SK-N-SH (cell line): Measurements from ENCODE around the gene SCAMP3. TPM values are rescaled to one million over a fixed set of nuclear protein-coding genes. Genes with fewer than 3 reads are reported as not detected.
A peak's percentile ranks its signal among the peaks of the same experiment; 100 is the strongest.

ENCODE experiments used
- CTCF ChIA-PET: fragments of 300-600, 350-600 bp; formaldehyde crosslinking; extraction: SDS; loops from one replicate; lab custom pipeline; 2021; lab: Yijun Ruan, JAX
- POLR2A ChIA-PET: fragments of 350-600 bp; sonication (Branson Sonifier 250); formaldehyde crosslinking; extraction: SDS; loops from one replicate; lab custom pipeline; 2020; ENCODE audit warnings: antibody characterized with exemption, inconsistent platforms; lab: Yijun Ruan, JAX
- DNase-seq: peaks from one replicate; pipeline ENCODE4 v3.0.0; 2012
- H2AFZ ChIP-seq: fragments of 200-600 bp; sonication (generic); 2 replicates; pipeline ENCODE4 v1.8.1; 2016; ENCODE audit warnings: antibody characterized with exemption, mild to moderate bottlenecking, low read depth
- H3F3A ChIP-seq: fragments of 200-600 bp; sonication (generic); replicated peaks from 2 replicates; pipeline ENCODE3; 2016; ENCODE audit warnings: antibody characterized with exemption, mild to moderate bottlenecking; ENCODE audit not compliant: insufficient read depth
- H3K27ac ChIP-seq, 2 experiments: fragments of 200-500 bp in 1 of 2; fragments of 200-600 bp in 1 of 2; sonication (Bioruptor generic) in 1 of 2; sonication (generic), shearing (Covaris generic) in 1 of 2; 2 replicates each; pipeline versions ENCODE4 v1.5.1 to v1.6.1; 2014 to 2016; ENCODE audit warnings: low read depth in 2 of 2, inconsistent platforms in 1 of 2, low read length in 1 of 2, mild to moderate bottlenecking in 1 of 2, mixed read lengths in 1 of 2
- H3K27me3 ChIP-seq: fragments of 200-600 bp; sonication (generic), shearing (Covaris generic); 2 replicates; pipeline ENCODE4 v1.6.1; 2016; ENCODE audit warnings: mixed run types; ENCODE audit not compliant: insufficient read depth
- H3K36me3 ChIP-seq, 2 experiments: fragments of 200-500 bp in 1 of 2; fragments of 200-600 bp in 1 of 2; sonication (Bioruptor generic) in 1 of 2; sonication (generic) in 1 of 2; replicated peaks in 1 of 2; 2 replicates each; pipeline versions ENCODE3 to v1.5.1; 2014 to 2016; ENCODE audit warnings: low read length in 1 of 2, mild to moderate bottlenecking in 1 of 2; ENCODE audit not compliant: insufficient read depth in 2 of 2, control insufficient read depth in 1 of 2
- H3K4me1 ChIP-seq, 2 experiments: fragments of 200-500 bp in 1 of 2; fragments of 200-600 bp in 1 of 2; sonication (Bioruptor generic) in 1 of 2; sonication (generic), shearing (Covaris generic) in 1 of 2; 2 replicates each; pipeline versions ENCODE4 v1.5.1 to v1.6.1; 2014 to 2016; ENCODE audit warnings: low read depth in 1 of 2, low read length in 1 of 2, mixed run types in 1 of 2; ENCODE audit not compliant: insufficient read depth in 2 of 2, control insufficient read depth in 1 of 2
- H3K4me2 ChIP-seq: fragments of 200-600 bp; sonication (generic), shearing (Covaris generic); 2 replicates; pipeline ENCODE4 v1.6.1; 2017; ENCODE audit warnings: mixed run types
- H3K4me3 ChIP-seq, 2 experiments: fragments of 200-500 bp in 1 of 2; fragments of 200-600 bp in 1 of 2; sonication (Bioruptor generic) in 1 of 2; sonication (generic), shearing (Covaris generic) in 1 of 2; 2 replicates each; pipeline versions ENCODE4 v1.5.1 to v1.8.1; 2014 to 2016; ENCODE audit warnings: low read depth in 2 of 2, inconsistent platforms in 1 of 2, low read length in 1 of 2, mild to moderate bottlenecking in 1 of 2, mixed read lengths in 1 of 2, moderate library complexity in 1 of 2
- H3K79me2 ChIP-seq: fragments of 200-600 bp; sonication (generic); 2 replicates; pipeline ENCODE4 v1.8.1; 2017; ENCODE audit warnings: mild to moderate bottlenecking; ENCODE audit not compliant: insufficient read depth
- H3K9ac ChIP-seq: fragments of 200-600 bp; sonication (generic); 2 replicates; pipeline ENCODE4 v1.6.1; 2017; ENCODE audit warnings: mixed run types
- H3K9me2 ChIP-seq: fragments of 200-600 bp; sonication (generic); 2 replicates; pipeline ENCODE4 v1.6.1; 2017; ENCODE audit warnings: mixed run types
- H3K9me3 ChIP-seq: fragments of 200-600 bp; sonication (generic); 2 replicates; pipeline ENCODE4 v1.6.1; 2017; ENCODE audit warnings: mixed run types, mild to moderate bottlenecking, moderate library complexity
- H4K20me1 ChIP-seq: fragments of 200-600 bp; sonication (generic); 2 replicates; pipeline ENCODE4 v1.6.1; 2017; ENCODE audit warnings: mild to moderate bottlenecking, mixed run types; ENCODE audit not compliant: insufficient read depth
- CHD2 ChIP-seq: fragments of 150-350 bp; IDR thresholded peaks from 2 replicates; pipeline ENCODE4 v1.6.1; 2018; ENCODE audit warnings: low read length; ENCODE audit not compliant: partially characterized antibody
- ELF1 ChIP-seq: IDR thresholded peaks from 2 replicates; pipeline ENCODE4 v1.4.0; 2012
- EP300 ChIP-seq, 2 experiments: IDR thresholded peaks; 2 replicates each; pipeline versions ENCODE4 v1.4.0 to v1.6.1; 2012; ENCODE audit warnings: borderline replicate concordance in 1 of 2, low read depth in 1 of 2, low read length in 1 of 2
- EZH2phosphoT487 ChIP-seq: fragments of 200-600 bp; sonication (generic); IDR thresholded peaks from 2 replicates; pipeline ENCODE4 v1.6.1; 2017; ENCODE audit warnings: low read depth, mixed run types, mild to moderate bottlenecking, antibody characterized with exemption, moderate library complexity, borderline replicate concordance
- FOXJ3 ChIP-seq: sonication (generic); formaldehyde crosslinking; IDR thresholded peaks from 2 replicates; pipeline ENCODE4 v1.5.1; 2020; ENCODE audit warnings: mild to moderate bottlenecking, missing genetic modification reagents
- FOXM1 ChIP-seq: IDR thresholded peaks from 2 replicates; pipeline ENCODE4 v1.4.0; 2012; ENCODE audit warnings: low read depth, mild to moderate bottlenecking
- GABPA ChIP-seq: IDR thresholded peaks from 2 replicates; pipeline ENCODE4 v1.4.0; 2012; ENCODE audit warnings: low read depth, mild to moderate bottlenecking
- GATA2 ChIP-seq: sonication (generic); formaldehyde crosslinking; IDR thresholded peaks from 2 replicates; pipeline ENCODE4 v1.5.0; 2020; ENCODE audit warnings: mild to moderate bottlenecking, missing genetic modification reagents
- MEF2A ChIP-seq: IDR thresholded peaks from 2 replicates; pipeline ENCODE4 v1.4.0; 2012; ENCODE audit warnings: low read depth, borderline replicate concordance
- MXI1 ChIP-seq: IDR thresholded peaks from 2 replicates; pipeline ENCODE4 v1.6.1; 2012; ENCODE audit warnings: mild to moderate bottlenecking, low read depth, low read length, improper control_type of control experiment
- NRF1 ChIP-seq: IDR thresholded peaks from 2 replicates; pipeline ENCODE4 v1.6.1; 2012; ENCODE audit warnings: low read depth, mild to moderate bottlenecking, low read length
- RAD21 ChIP-seq: IDR thresholded peaks from 2 replicates; pipeline ENCODE4 v1.6.1; 2012; ENCODE audit warnings: mild to moderate bottlenecking, low read length
- RCOR1 ChIP-seq: fragments of 150-350 bp; IDR thresholded peaks from 2 replicates; pipeline ENCODE4 v1.6.1; 2017; ENCODE audit warnings: antibody characterized with exemption, low read length
- RFX5 ChIP-seq: IDR thresholded peaks from 2 replicates; pipeline ENCODE4 v1.6.1; 2012; ENCODE audit warnings: mild to moderate bottlenecking, improper control_type of control experiment, low read length
- RXRA ChIP-seq: IDR thresholded peaks from 2 replicates; pipeline ENCODE4 v1.4.0; 2012; ENCODE audit warnings: low read depth, mild to moderate bottlenecking, borderline replicate concordance
- SIN3A ChIP-seq: IDR thresholded peaks from 2 replicates; pipeline ENCODE4 v1.6.1; 2012; ENCODE audit warnings: low read depth, mild to moderate bottlenecking, low read length, moderate library complexity, borderline replicate concordance
- SMC3 ChIP-seq: IDR thresholded peaks from 2 replicates; pipeline ENCODE4 v1.6.1; 2012; ENCODE audit warnings: low read depth, low read length, improper control_type of control experiment
- TAF1 ChIP-seq: IDR thresholded peaks from 2 replicates; pipeline ENCODE4 v1.6.1; 2012; ENCODE audit warnings: low read depth, mild to moderate bottlenecking, low read length, moderate library complexity, borderline replicate concordance
- TCF12 ChIP-seq: IDR thresholded peaks from 2 replicates; pipeline ENCODE4 v1.4.0; 2012
- TEAD4 ChIP-seq: IDR thresholded peaks from 2 replicates; pipeline ENCODE4 v1.4.0; 2012; ENCODE audit warnings: mild to moderate bottlenecking, borderline replicate concordance; ENCODE audit not compliant: insufficient read depth
- USF2 ChIP-seq: fragments of 150-350 bp; IDR thresholded peaks from 2 replicates; pipeline ENCODE4 v1.6.1; 2017; ENCODE audit warnings: antibody characterized with exemption, low read length, low read depth, borderline replicate concordance
- YY1 ChIP-seq: IDR thresholded peaks from 2 replicates; pipeline ENCODE4 v1.4.0; 2012; ENCODE audit warnings: low read depth, mild to moderate bottlenecking
- WGBS: methylation state at CpG from one replicate; pipeline ENCODE4 v1.1.6; 2017; ENCODE audit warnings: low lambda C conversion rate; 5-methylcytosine and 5-hydroxymethylcytosine counted together
- polyA plus RNA-seq, 3 experiments: library from polyadenylated mRNA; depleted of rRNA; stranded (reverse); fragments of >200 nt; gene quantifications; 2 replicates each; pipeline ENCODE4 v1.2.3, GENCODE V29; 2012
- TF ChIP-seq, protein P1 (sequence below): IDR thresholded peaks from 2 replicates; pipeline ENCODE4 v1.4.0; 2012; ENCODE audit warnings: low read depth
- TF ChIP-seq, protein P2 (sequence below): IDR thresholded peaks from 2 replicates; pipeline ENCODE4 v1.6.1; 2012; ENCODE audit warnings: mild to moderate bottlenecking, low read depth, low read length, moderate library complexity
- TF ChIP-seq, protein P3 (sequence below): fragments of 150-350 bp; IDR thresholded peaks from 2 replicates; pipeline ENCODE4 v1.6.1; 2016; ENCODE audit warnings: mild to moderate bottlenecking, low read depth, low read length
- TF ChIP-seq, protein P4 (sequence below): IDR thresholded peaks from 2 replicates; pipeline ENCODE4 v1.4.0; 2012; ENCODE audit warnings: low read depth, borderline replicate concordance

Gene SCAMP3
- polyA plus RNA-seq, 1 of the 3 experiments (the other 2 are of a cell fraction): 193 TPM

DNA sequence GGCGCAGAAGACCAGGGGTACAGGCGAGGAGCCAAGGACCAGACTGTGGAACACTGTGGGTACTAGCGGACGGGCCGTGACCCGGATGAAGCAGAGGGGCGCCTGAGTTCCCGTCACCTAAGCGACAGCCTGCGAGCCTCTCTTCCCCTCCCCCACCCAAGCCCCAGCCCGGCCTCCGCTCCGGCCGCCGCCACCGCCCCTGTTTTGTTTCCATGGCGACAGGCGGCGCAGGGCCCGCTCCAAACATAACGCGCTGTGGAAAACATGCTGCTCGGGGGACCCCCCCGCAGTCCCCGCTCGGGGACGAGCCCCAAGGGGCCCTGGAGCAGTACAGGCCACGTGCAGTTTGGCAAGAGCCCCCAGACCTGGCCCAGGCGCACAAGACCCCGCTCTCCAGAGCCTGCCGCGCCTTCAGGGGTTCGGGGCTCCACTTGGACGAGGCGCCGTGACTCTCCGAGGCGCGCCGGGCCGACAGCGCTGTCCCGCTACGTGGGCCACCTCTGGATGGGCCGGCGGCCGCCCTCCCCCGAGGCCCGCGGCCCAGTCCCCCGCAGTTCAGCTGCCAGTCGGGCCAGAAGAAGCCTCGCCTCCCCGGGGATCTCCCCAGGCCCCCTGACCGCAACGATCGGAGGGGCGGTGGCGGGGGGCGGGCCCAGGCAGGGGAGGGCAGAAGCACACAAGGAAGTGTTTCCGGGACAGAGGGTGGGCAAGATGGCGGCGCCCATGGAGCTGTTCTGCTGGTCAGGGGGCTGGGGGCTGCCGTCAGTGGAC is 53.4 kb downstream of the SCAMP3 start, which contains the start of gene MTX1:
MTX1 (plus strand) TSS at position 155 of the 771 bp plus-strand sequence; CDS start at position 265, 110 bp downstream.
- Histone ChIP-seq H3K79me2 (peaks cover 29% of the 10 kb centered on the region), H3K4me3 (peak within 1 kb of the TSS; percentile 65 to 98), H3F3A (peaks cover 27% of the 10 kb centered on the region), H3K9me2 (no peaks in the 10 kb centered on the region), H3K9me3 (no peaks in the 10 kb centered on the region), H3K27me3 (no peaks in the 10 kb centered on the region), H3K27ac (peak within 1 kb of the TSS; percentile 93 to 98), H3K9ac (peak within 1 kb of the TSS; percentile 100), H3K4me1 (peaks cover 0 to 29% of the 10 kb centered on the region in 2 experiments; a peak in 3 of 4 replicates), H2AFZ (peak within 1 kb of the TSS; percentile 75), H3K36me3 (peaks cover 9 to 21% of the 10 kb centered on the region in 2 experiments), H4K20me1 (no peaks in the 10 kb centered on the region), H3K4me2 (peak within 1 kb of the TSS; percentile 99)
- 3% methylated on average over 11 of the region's 64 CpGs for WGBS
- DNase-seq: peak; percentile 93
- ChIA-PET POLR2A (interaction anchor here (0.6 to 3.4 kb wide), 6 partner anchors 10 to 65 kb away, joined by 3 to 25 read pairs (median 4); partner anchors contain the start of genes CLK2 and SCAMP3), CTCF (interaction anchor here (0.9 to 5.1 kb wide), 12 partner anchors 10 to 117 kb away, joined by 3 to 80 read pairs (median 6); partner anchors contain the start of genes KRTCAP2, RUSC1 and TRIM46)
- no peak; the same call in 1 of the 2 replicates for TF ChIP-seq TCF12
- TF ChIP-seq, protein P1, sequence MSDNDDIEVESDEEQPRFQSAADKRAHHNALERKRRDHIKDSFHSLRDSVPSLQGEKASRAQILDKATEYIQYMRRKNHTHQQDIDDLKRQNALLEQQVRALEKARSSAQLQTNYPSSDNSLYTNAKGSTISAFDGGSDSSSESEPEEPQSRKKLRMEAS: peak; percentile 53
- no peak for TF ChIP-seq NRF1
- TF ChIP-seq FOXM1: no peak
- TF ChIP-seq TEAD4: no peak
- TF ChIP-seq ELF1: no peak
- TF ChIP-seq CHD2: peak; percentile 86
- TF ChIP-seq TAF1: peak; percentile 67
- TF ChIP-seq EP300 (IDR thresholded peaks at IDR 0.05; ENCODE audit: borderline replicate concordance in 1 of 2, low read depth in 1 of 2, low read length in 1 of 2): peak; percentile 2 to 36; a peak in 1 of 4 replicates
- 0 out of 2 replicates have a peak, but pooled peaks have one; percentile 58 for TF ChIP-seq SIN3A
- TF ChIP-seq YY1: peak; percentile 97
- no peak for TF ChIP-seq RCOR1
- TF ChIP-seq RFX5: 0 out of 2 replicates have a peak, but pooled peaks have one; percentile 9
- TF ChIP-seq, protein P2, sequence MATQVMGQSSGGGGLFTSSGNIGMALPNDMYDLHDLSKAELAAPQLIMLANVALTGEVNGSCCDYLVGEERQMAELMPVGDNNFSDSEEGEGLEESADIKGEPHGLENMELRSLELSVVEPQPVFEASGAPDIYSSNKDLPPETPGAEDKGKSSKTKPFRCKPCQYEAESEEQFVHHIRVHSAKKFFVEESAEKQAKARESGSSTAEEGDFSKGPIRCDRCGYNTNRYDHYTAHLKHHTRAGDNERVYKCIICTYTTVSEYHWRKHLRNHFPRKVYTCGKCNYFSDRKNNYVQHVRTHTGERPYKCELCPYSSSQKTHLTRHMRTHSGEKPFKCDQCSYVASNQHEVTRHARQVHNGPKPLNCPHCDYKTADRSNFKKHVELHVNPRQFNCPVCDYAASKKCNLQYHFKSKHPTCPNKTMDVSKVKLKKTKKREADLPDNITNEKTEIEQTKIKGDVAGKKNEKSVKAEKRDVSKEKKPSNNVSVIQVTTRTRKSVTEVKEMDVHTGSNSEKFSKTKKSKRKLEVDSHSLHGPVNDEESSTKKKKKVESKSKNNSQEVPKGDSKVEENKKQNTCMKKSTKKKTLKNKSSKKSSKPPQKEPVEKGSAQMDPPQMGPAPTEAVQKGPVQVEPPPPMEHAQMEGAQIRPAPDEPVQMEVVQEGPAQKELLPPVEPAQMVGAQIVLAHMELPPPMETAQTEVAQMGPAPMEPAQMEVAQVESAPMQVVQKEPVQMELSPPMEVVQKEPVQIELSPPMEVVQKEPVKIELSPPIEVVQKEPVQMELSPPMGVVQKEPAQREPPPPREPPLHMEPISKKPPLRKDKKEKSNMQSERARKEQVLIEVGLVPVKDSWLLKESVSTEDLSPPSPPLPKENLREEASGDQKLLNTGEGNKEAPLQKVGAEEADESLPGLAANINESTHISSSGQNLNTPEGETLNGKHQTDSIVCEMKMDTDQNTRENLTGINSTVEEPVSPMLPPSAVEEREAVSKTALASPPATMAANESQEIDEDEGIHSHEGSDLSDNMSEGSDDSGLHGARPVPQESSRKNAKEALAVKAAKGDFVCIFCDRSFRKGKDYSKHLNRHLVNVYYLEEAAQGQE: no peak
- TF ChIP-seq EZH2phosphoT487: no peak
- no peak for TF ChIP-seq MEF2A
- TF ChIP-seq GATA2 (CRISPR knock-in tag): no peak
- no peak for TF ChIP-seq RAD21
- peak; percentile 41; the same call in 1 of the 2 replicates for TF ChIP-seq FOXJ3
- no peak for TF ChIP-seq SMC3
- no peak for TF ChIP-seq USF2
- TF ChIP-seq, protein P3, sequence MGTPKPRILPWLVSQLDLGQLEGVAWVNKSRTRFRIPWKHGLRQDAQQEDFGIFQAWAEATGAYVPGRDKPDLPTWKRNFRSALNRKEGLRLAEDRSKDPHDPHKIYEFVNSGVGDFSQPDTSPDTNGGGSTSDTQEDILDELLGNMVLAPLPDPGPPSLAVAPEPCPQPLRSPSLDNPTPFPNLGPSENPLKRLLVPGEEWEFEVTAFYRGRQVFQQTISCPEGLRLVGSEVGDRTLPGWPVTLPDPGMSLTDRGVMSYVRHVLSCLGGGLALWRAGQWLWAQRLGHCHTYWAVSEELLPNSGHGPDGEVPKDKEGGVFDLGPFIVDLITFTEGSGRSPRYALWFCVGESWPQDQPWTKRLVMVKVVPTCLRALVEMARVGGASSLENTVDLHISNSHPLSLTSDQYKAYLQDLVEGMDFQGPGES: no peak
- TF ChIP-seq, protein P4, sequence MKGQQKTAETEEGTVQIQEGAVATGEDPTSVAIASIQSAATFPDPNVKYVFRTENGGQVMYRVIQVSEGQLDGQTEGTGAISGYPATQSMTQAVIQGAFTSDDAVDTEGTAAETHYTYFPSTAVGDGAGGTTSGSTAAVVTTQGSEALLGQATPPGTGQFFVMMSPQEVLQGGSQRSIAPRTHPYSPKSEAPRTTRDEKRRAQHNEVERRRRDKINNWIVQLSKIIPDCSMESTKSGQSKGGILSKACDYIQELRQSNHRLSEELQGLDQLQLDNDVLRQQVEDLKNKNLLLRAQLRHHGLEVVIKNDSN: peak; percentile 41; the same call in 1 of the 2 replicates
- no peak for TF ChIP-seq RXRA
- peak; percentile 83 for TF ChIP-seq GABPA
- TF ChIP-seq MXI1: peak; percentile 89
